ENCODE measurements around the gene MAG. TPM values are rescaled to one million over a fixed set of nuclear protein-coding genes. Genes with fewer than 3 reads are reported as not detected.

Gene MAG
- total and polyA plus RNA-seq, 2 of the 13 experiments (the other 11 are each of a cell fraction or from before 2014, with no cell fraction given) = 0.20 to 1.3 TPM

DNA sequence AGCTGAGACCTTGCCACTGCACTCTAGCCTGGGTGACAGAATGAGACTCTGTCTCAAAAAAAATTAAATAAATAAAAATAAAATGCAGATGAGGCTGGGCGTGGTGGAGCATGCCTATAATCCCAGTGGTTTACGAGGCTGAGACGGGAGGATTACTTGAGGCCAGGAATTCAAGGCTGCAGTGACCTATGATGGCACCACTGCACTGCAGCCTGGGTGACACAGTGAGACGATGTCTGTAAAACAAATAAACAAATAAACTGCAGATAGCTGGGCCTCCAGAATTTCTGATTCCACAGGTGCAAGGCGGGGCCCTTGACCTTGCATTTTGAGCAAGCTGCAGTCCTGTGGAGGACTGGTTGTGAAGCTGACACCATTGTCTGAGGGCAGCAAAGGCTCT lies 3.1 kb upstream of the MAG start:
- ATAC-seq (no peak), DNase-seq (ENCODE audit: low spot score) (no peak), FAIRE-seq (no peak)
- Histone ChIP-seq H3K36me3 (replicated peaks in 1 of 2; ENCODE audit: control insufficient read depth in 1 of 2, insufficient read depth in 2 of 2, low read length in 2 of 2) (no peaks in the 10 kb centered on the region), H4K20me1 (ENCODE audit: insufficient read depth, low read length) (no peaks in the 10 kb centered on the region), H3K79me2 (ENCODE audit: insufficient read depth, low read length) (no peaks in the 10 kb centered on the region), H3K9me3 (ENCODE audit: low read length) (no peaks in the 10 kb centered on the region), H3K9ac (ENCODE audit: insufficient read depth, low read depth, low read length) (no peak overlapping the region), H3K4me1 (ENCODE audit: insufficient read depth, low read length) (peaks cover 63% of the 10 kb centered on the region), H3K4me2 (ENCODE audit: low read depth, low read length) (no peak overlapping the region), H3K4me3 (replicated peaks in 1 of 3; ENCODE audit: insufficient read depth in 1 of 3, low read depth in 2 of 3, low read length in 3 of 3) (no peak overlapping the region), H3K27me3 (ENCODE audit: control insufficient read depth in 1 of 2, insufficient read depth in 2 of 2, low read length in 2 of 2) (peaks cover 4 to 33% of the 10 kb centered on the region in 2 experiments; a peak in 4 of 5 replicates), H2AFZ (ENCODE audit: low read length) (no peak overlapping the region), H3K27ac (ENCODE audit: extremely low read length, insufficient read depth, low read length) (no peak overlapping the region)
- no TSS peak for BruUV-seq (replicated peaks)
- no peak for TF ChIP-seq ZNF10 (CRISPR knock-in tag; IDR thresholded peaks at IDR 0.05; ENCODE audit: borderline replicate concordance, low read depth)
- TF ChIP-seq, protein P1, sequence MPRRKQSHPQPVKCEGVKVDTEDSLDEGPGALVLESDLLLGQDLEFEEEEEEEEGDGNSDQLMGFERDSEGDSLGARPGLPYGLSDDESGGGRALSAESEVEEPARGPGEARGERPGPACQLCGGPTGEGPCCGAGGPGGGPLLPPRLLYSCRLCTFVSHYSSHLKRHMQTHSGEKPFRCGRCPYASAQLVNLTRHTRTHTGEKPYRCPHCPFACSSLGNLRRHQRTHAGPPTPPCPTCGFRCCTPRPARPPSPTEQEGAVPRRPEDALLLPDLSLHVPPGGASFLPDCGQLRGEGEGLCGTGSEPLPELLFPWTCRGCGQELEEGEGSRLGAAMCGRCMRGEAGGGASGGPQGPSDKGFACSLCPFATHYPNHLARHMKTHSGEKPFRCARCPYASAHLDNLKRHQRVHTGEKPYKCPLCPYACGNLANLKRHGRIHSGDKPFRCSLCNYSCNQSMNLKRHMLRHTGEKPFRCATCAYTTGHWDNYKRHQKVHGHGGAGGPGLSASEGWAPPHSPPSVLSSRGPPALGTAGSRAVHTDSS (CRISPR knock-in tag; conservative IDR thresholded peaks at IDR 0.05) = no peak
- no peak for TF ChIP-seq POLR2G (IDR thresholded peaks at IDR 0.05; ENCODE audit: low read depth, low read length)
- CTCF ChIA-PET (ENCODE audit: low intra/inter-chr PET ratio, low total read pairs) = no interaction called here
- in situ Hi-C loops (cut with HindIII; ENCODE audit: extremely low pct_ligation_motif_present, low pct_unique_long_range_greater_than_20kb) = no loop called here
- WGBS (ENCODE audit: low lambda C conversion rate) = 13% methylated on average over 4 of the region's 5 CpGs
- POLR2A ChIA-PET = interaction anchor here (0.8 kb wide), 1 partner anchor 27 kb away, joined by 3 read pairs; no protein-coding TSS in a partner anchor
- intact Hi-C loops (cut with micrococcal nuclease; ENCODE audit: unreplicated experiment) = no loop called here

DNA sequence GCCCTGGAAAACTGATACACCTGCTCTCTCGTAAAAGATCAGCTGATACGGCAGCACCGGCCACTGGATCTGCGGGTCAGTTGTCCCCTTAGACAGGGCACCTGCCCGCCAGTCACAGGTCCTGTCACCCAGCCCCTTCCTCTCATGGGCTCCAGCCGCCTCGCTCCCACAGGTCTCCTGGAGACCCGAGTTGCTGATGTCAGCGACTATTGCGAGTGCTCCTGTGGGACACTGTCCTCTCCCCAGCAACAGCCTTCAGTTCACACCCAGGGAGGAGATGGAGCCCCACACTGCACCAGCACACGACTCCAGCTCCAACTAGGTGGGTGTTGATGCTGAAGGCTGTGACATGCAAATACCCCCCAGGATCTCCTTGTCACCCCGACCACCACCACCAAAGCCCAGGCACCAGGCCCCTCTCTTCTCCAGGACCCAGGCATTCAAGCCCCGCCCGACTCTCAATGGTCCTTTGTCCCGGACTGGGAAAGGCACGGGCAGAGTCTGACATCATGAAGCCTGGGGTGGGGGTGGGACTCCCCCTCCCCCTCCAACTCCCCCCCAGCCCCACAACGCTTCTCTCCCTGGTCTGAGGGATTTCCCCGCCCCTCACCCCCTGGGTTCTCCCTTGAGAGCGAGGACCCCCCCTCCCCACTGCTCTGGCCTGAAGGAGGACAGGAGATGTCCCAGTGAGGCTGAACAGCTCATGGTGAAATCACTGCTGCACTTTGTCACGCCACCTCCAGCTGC lies 1.4 kb upstream of the MAG start:
- H3K27ac ChIP-seq (ENCODE audit: extremely low read length, insufficient read depth, low read length) = no peak overlapping the region
- TF ChIP-seq ZNF556 (CRISPR knock-in tag; IDR thresholded peaks at IDR 0.05; ENCODE audit: borderline replicate concordance) = no peak
- TF ChIP-seq REPIN1 (CRISPR knock-in tag; IDR thresholded peaks at IDR 0.05; ENCODE audit: borderline replicate concordance, low read depth) = no peak
- TF ChIP-seq, protein P2, sequence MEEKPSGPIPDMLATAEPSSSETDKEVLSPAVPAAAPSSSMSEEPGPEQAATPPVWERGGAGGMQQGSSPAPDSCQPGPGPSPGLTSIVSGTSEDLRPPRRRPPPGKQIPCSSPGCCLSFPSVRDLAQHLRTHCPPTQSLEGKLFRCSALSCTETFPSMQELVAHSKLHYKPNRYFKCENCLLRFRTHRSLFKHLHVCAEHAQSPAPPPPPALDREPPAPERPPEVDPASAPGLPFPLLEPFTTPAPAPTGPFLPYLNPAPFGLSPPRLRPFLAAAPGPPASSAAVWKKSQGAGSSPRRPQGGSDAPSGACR (CRISPR knock-in tag; IDR thresholded peaks at IDR 0.05) = no peak
- TF ChIP-seq, protein P3, sequence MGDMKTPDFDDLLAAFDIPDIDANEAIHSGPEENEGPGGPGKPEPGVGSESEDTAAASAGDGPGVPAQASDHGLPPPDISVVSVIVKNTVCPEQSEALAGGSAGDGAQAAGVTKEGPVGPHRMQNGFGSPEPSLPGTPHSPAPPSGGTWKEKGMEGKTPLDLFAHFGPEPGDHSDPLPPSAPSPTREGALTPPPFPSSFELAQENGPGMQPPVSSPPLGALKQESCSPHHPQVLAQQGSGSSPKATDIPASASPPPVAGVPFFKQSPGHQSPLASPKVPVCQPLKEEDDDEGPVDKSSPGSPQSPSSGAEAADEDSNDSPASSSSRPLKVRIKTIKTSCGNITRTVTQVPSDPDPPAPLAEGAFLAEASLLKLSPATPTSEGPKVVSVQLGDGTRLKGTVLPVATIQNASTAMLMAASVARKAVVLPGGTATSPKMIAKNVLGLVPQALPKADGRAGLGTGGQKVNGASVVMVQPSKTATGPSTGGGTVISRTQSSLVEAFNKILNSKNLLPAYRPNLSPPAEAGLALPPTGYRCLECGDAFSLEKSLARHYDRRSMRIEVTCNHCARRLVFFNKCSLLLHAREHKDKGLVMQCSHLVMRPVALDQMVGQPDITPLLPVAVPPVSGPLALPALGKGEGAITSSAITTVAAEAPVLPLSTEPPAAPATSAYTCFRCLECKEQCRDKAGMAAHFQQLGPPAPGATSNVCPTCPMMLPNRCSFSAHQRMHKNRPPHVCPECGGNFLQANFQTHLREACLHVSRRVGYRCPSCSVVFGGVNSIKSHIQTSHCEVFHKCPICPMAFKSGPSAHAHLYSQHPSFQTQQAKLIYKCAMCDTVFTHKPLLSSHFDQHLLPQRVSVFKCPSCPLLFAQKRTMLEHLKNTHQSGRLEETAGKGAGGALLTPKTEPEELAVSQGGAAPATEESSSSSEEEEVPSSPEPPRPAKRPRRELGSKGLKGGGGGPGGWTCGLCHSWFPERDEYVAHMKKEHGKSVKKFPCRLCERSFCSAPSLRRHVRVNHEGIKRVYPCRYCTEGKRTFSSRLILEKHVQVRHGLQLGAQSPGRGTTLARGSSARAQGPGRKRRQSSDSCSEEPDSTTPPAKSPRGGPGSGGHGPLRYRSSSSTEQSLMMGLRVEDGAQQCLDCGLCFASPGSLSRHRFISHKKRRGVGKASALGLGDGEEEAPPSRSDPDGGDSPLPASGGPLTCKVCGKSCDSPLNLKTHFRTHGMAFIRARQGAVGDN (CRISPR knock-in tag; IDR thresholded peaks at IDR 0.05) = peak; percentile 22; the same call in 1 of the 2 replicates
- TF ChIP-seq KLF6 (CRISPR knock-in tag; IDR thresholded peaks at IDR 0.05) = no peak
- peak; percentile 57 to 72 for TF ChIP-seq MAFK (conservative IDR thresholded peaks at IDR 0.05 in 1 of 2, IDR thresholded peaks at IDR 0.05 in 1 of 2; ENCODE audit: low read length in 2 of 2)
- TF ChIP-seq SMAD3 (CRISPR knock-in tag; IDR thresholded peaks at IDR 0.05) = no peak

More for the DNA sequence above, 1.4 kb upstream of the MAG start:
- WGBS (ENCODE audit: low lambda C conversion rate) = 0% methylated on average over 14 of the region's 20 CpGs
- ChIA-PET CTCF (ENCODE audit: low intra/inter-chr PET ratio, low total read pairs) (no interaction called here), POLR2A (interaction anchor here (1.0 to 2.3 kb wide), 2 partner anchors 8 to 10 kb away, joined by 4 to 9 read pairs; partner anchors contain the start of gene HAMP)
- H3K27me3 ChIP-seq (ENCODE audit: control insufficient read depth in 1 of 2, insufficient read depth in 2 of 2, low read length in 2 of 2) = peaks cover 6 to 42% of the 10 kb centered on the region in 2 experiments
- no peaks in the 10 kb centered on the region for H3K9me3 ChIP-seq (ENCODE audit: low read length)
- in situ Hi-C loops (cut with HindIII; ENCODE audit: extremely low pct_ligation_motif_present, low pct_unique_long_range_greater_than_20kb) = no loop called here
- DNase-seq (ENCODE audit: low spot score) (no peak), FAIRE-seq (no peak), ATAC-seq (peak; percentile 44)
- H3K4me3 ChIP-seq (replicated peaks in 1 of 3; ENCODE audit: insufficient read depth in 1 of 3, low read depth in 2 of 3, low read length in 3 of 3) = peak overlapping the region in 1 of 3 experiments; percentile 49; a peak in 1 of 6 replicates
- BruUV-seq (replicated peaks) = no TSS peak
- intact Hi-C loops (cut with micrococcal nuclease; ENCODE audit: unreplicated experiment) = no loop called here
- no peaks in the 10 kb centered on the region for H4K20me1 ChIP-seq (ENCODE audit: insufficient read depth, low read length)
- H3K4me1 ChIP-seq (ENCODE audit: insufficient read depth, low read length) = peaks cover 56% of the 10 kb centered on the region
- no peaks in the 10 kb centered on the region for H3K79me2 ChIP-seq (ENCODE audit: insufficient read depth, low read length)
- H3K4me2 ChIP-seq (ENCODE audit: low read depth, low read length) = peak overlapping the region; percentile 55
- no peak overlapping the region for H2AFZ ChIP-seq (ENCODE audit: low read length)
- no peak overlapping the region for H3K9ac ChIP-seq (ENCODE audit: insufficient read depth, low read depth, low read length)
- H3K36me3 ChIP-seq (replicated peaks in 1 of 2; ENCODE audit: control insufficient read depth in 1 of 2, insufficient read depth in 2 of 2, low read length in 2 of 2) = no peaks in the 10 kb centered on the region
